ENCODE data around the gene SLC25A26. TPM values are rescaled to one million over a fixed set of nuclear protein-coding genes. Genes with fewer than 3 reads are reported as not detected.

SLC25A26 gene
- total RNA-seq, 1 experiment from 2014 or later: 13.2 TPM

DNA sequence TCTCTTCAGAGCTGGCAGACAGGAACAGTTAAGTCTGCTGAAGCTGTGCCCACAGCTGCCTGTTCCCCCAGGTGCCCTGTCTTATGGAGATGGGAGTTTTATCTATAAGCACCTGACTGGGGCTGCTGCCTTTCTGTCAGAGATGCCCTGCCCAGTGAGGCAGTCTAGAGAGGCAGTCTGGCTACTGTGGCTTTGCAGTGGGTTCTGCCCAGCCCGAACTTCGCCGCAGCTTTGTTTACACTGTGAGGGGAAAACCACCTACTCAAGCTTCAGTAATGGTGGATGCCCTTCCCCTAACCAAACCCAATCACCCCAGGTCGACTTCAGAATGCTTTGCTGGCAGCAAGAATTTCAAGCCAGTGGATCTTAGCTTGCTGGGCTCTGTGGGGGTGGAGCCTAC, 91.2 kb downstream of the SLC25A26 start:
- ATAC-seq: no peak
- BruUV-seq (replicated peaks): no TSS peak
- in situ Hi-C loops (cut with HindIII; ENCODE audit: low pct_unique_long_range_greater_than_20kb, low sequenced_read_pairs): no loop called here

DNA sequence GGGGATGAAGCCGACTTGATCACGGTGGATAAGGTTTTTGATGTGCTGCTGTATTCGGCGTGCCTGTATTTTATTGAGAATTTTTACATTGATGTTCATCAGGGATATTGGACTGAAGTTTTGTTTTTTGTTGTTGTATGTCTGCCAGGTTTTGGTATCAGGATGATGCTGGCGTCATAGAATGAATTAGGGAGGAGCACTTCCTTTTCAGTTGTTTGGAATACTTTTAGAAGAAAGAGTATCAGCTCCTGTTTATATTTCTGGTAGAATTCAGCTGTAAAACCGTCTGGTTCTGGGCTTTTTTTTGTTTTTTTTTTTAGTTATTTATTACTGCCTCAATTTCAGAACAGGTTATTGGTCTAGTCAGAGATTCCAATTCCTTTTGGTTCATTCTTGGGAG, 93.7 kb downstream of the SLC25A26 start:
- no peak for ATAC-seq
- ChIA-PET CTCF (no interaction called here), POLR2A (no interaction called here)
- no TSS peak for BruUV-seq (replicated peaks)
- TF ChIP-seq, protein P1, sequence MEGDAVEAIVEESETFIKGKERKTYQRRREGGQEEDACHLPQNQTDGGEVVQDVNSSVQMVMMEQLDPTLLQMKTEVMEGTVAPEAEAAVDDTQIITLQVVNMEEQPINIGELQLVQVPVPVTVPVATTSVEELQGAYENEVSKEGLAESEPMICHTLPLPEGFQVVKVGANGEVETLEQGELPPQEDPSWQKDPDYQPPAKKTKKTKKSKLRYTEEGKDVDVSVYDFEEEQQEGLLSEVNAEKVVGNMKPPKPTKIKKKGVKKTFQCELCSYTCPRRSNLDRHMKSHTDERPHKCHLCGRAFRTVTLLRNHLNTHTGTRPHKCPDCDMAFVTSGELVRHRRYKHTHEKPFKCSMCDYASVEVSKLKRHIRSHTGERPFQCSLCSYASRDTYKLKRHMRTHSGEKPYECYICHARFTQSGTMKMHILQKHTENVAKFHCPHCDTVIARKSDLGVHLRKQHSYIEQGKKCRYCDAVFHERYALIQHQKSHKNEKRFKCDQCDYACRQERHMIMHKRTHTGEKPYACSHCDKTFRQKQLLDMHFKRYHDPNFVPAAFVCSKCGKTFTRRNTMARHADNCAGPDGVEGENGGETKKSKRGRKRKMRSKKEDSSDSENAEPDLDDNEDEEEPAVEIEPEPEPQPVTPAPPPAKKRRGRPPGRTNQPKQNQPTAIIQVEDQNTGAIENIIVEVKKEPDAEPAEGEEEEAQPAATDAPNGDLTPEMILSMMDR (IDR thresholded peaks at IDR 0.05): no peak
- TF ChIP-seq, protein P2, sequence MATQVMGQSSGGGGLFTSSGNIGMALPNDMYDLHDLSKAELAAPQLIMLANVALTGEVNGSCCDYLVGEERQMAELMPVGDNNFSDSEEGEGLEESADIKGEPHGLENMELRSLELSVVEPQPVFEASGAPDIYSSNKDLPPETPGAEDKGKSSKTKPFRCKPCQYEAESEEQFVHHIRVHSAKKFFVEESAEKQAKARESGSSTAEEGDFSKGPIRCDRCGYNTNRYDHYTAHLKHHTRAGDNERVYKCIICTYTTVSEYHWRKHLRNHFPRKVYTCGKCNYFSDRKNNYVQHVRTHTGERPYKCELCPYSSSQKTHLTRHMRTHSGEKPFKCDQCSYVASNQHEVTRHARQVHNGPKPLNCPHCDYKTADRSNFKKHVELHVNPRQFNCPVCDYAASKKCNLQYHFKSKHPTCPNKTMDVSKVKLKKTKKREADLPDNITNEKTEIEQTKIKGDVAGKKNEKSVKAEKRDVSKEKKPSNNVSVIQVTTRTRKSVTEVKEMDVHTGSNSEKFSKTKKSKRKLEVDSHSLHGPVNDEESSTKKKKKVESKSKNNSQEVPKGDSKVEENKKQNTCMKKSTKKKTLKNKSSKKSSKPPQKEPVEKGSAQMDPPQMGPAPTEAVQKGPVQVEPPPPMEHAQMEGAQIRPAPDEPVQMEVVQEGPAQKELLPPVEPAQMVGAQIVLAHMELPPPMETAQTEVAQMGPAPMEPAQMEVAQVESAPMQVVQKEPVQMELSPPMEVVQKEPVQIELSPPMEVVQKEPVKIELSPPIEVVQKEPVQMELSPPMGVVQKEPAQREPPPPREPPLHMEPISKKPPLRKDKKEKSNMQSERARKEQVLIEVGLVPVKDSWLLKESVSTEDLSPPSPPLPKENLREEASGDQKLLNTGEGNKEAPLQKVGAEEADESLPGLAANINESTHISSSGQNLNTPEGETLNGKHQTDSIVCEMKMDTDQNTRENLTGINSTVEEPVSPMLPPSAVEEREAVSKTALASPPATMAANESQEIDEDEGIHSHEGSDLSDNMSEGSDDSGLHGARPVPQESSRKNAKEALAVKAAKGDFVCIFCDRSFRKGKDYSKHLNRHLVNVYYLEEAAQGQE (IDR thresholded peaks at IDR 0.05; ENCODE audit: insufficient read depth in 1 of 2, low read depth in 2 of 2, low read length in 1 of 2): no peak
- no peak for TF ChIP-seq POLR2AphosphoS5 (IDR thresholded peaks at IDR 0.05; ENCODE audit: low read depth, low read length)
- intact Hi-C loops (cut with micrococcal nuclease; ENCODE audit: unreplicated experiment) (no loop called here), in situ Hi-C loops (cut with HindIII; ENCODE audit: low pct_unique_long_range_greater_than_20kb, low sequenced_read_pairs) (no loop called here)
- no peak overlapping the region for H3K27ac ChIP-seq (ENCODE audit: low read length)
- H3K4me1 ChIP-seq (ENCODE audit: control insufficient read depth, insufficient read depth, low read length): no peaks in the 10 kb centered on the region
- DNase-seq (ENCODE audit: low read depth, low spot score): no peak
- H3K36me3 ChIP-seq (ENCODE audit: control insufficient read depth, insufficient read depth, low read length): no peaks in the 10 kb centered on the region
- no peaks in the 10 kb centered on the region for H3K27me3 ChIP-seq (ENCODE audit: control insufficient read depth, insufficient read depth, low read length)
- H3K4me3 ChIP-seq (ENCODE audit: low read depth in 2 of 2, low read length in 2 of 2): no peak overlapping the region
- H3K9me3 ChIP-seq (ENCODE audit: control insufficient read depth, insufficient read depth, low read depth, low read length): no peaks in the 10 kb centered on the region

More for the DNA sequence above, 91.2 kb downstream of the SLC25A26 start:
- Histone ChIP-seq H3K4me3 (ENCODE audit: low read depth in 2 of 2, low read length in 2 of 2) (no peak overlapping the region), H3K36me3 (ENCODE audit: control insufficient read depth, insufficient read depth, low read length) (no peaks in the 10 kb centered on the region), H3K9me3 (ENCODE audit: control insufficient read depth, insufficient read depth, low read depth, low read length) (no peaks in the 10 kb centered on the region), H3K4me1 (ENCODE audit: control insufficient read depth, insufficient read depth, low read length) (no peaks in the 10 kb centered on the region), H3K27me3 (ENCODE audit: control insufficient read depth, insufficient read depth, low read length) (no peaks in the 10 kb centered on the region), H3K27ac (ENCODE audit: low read length) (no peak overlapping the region)
- TF ChIP-seq SIN3A (IDR thresholded peaks at IDR 0.05; ENCODE audit: borderline replicate concordance, insufficient read depth, low read depth, low read length): no peak
- no peak for TF ChIP-seq POLR2AphosphoS5 (IDR thresholded peaks at IDR 0.05; ENCODE audit: low read depth, low read length)
- TF ChIP-seq, protein P1 (IDR thresholded peaks at IDR 0.05): no peak
- TF ChIP-seq TCF7L2 (IDR thresholded peaks at IDR 0.05; ENCODE audit: low read depth, low read length): no peak
- TF ChIP-seq, protein P2 (IDR thresholded peaks at IDR 0.05; ENCODE audit: insufficient read depth in 1 of 2, low read depth in 2 of 2, low read length in 1 of 2): no peak
- POLR2A ChIA-PET: no interaction called here
- CTCF ChIA-PET: no interaction called here
- DNase-seq (ENCODE audit: low read depth, low spot score): no peak
- intact Hi-C loops (cut with micrococcal nuclease; ENCODE audit: unreplicated experiment): no loop called here
